Measurements from ENCODE around the gene CACNA2D4. TPM values are rescaled to one million over a fixed set of nuclear protein-coding genes. Genes with fewer than 3 reads are reported as not detected.

The CACNA2D4 gene
- total RNA-seq, 2 experiments from 2014 or later, result 5.5 to 7.2 TPM

GRCh38 chr12:1932264-1932777 lies 13.9 kb upstream of the CACNA2D4 start:
- CTCF ChIA-PET, result no interaction called here
- no peak for ATAC-seq
- H3K4me3 Mint-ChIP-seq, result no peak overlapping the region
- H3K4me1 Mint-ChIP-seq, result no peaks in the 10 kb centered on the region
- no peak overlapping the region for H3K27ac Mint-ChIP-seq
- H3K9me3 Mint-ChIP-seq (ENCODE audit: low read depth), result no peaks in the 10 kb centered on the region
- H3K36me3 Mint-ChIP-seq (ENCODE audit: low read depth), result no peaks in the 10 kb centered on the region
- no peaks in the 10 kb centered on the region for H3K27me3 Mint-ChIP-seq
- DNase-seq, result no peak
- POLR2A ChIA-PET, result no interaction called here
- intact Hi-C loops (cut with DNase I, micrococcal nuclease), result no loop called here

- ATAC-seq (no peak), DNase-seq (no peak)
- ChIA-PET CTCF (interaction anchor here (0.9 kb wide), 1 partner anchor 8 kb away, joined by 3 read pairs; no protein-coding TSS in a partner anchor), POLR2A (no interaction called here)
- Mint-ChIP-seq H3K27me3 (no peaks in the 10 kb centered on the region), H3K4me3 (no peak overlapping the region), H3K9me3 (ENCODE audit: low read depth) (no peaks in the 10 kb centered on the region), H3K4me1 (no peaks in the 10 kb centered on the region), H3K27ac (no peak overlapping the region), H3K36me3 (ENCODE audit: low read depth) (no peaks in the 10 kb centered on the region)
- intact Hi-C loops (cut with DNase I, micrococcal nuclease), result no loop called here
Measured at GRCh38 chr12:1931642-1932041, 13.2 kb upstream of the CACNA2D4 start.

- Mint-ChIP-seq H3K27ac (no peak overlapping the region), H3K4me1 (no peaks in the 10 kb centered on the region), H3K9me3 (ENCODE audit: low read depth) (no peaks in the 10 kb centered on the region), H3K27me3 (no peaks in the 10 kb centered on the region), H3K4me3 (no peak overlapping the region), H3K36me3 (ENCODE audit: low read depth) (no peaks in the 10 kb centered on the region)
- ATAC-seq (no peak), DNase-seq (no peak)
- intact Hi-C loops (cut with DNase I, micrococcal nuclease), result no loop called here
- ChIA-PET POLR2A (no interaction called here), CTCF (interaction anchor here (0.7 to 0.9 kb wide), 2 partner anchors 9 to 105 kb away, joined by 3 read pairs; no protein-coding TSS in a partner anchor)
Measured at GRCh38 chr12:1930803-1931597, 12.5 kb upstream of the CACNA2D4 start.

DNA sequence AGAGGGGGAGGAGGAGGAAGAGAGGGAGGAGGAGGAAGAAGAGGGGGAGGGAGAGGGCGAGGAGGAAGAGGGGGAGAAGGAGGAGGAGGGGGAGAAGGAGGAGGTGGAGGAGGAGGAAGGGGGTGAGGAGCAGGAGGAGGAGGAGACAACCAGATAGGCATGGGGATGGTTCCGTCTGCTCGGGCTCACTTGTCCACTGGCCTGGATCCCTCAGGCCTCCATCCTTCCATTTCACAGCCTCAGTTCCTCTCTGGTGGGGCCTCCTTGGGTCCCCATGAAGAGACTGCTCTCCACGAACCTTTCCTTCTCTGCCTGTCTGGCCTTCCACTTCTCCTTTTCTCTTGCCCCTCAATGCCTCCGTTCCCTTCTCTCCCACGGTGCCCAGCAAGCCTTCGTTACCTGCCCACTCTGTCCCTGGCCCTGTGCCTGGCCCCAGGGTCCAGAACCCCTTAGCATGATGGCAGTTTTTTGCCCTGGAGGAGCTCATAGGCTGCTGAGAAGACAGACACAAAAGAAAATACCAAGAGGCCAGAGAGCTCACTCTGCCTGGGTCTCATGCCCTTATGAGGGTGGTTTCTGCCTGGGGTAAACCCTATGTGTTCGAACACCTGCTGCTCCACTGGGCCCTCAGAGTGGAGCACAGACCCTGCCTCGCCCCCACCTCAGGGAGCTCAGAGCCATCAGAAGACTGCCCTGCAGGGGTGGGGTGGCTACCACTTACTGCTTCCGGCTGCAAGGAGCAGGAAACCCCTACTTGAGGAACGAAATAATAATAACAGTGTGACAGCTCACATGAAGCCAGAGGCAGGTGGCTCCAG lies 11.7 kb upstream of the CACNA2D4 start:
- DNase-seq (no peak), ATAC-seq (no peak)
- Mint-ChIP-seq H3K9me3 (ENCODE audit: low read depth) (no peaks in the 10 kb centered on the region), H3K27me3 (no peaks in the 10 kb centered on the region), H3K4me1 (peaks cover under 1% of the 10 kb centered on the region), H3K4me3 (no peak overlapping the region), H3K27ac (no peak overlapping the region), H3K36me3 (ENCODE audit: low read depth) (no peaks in the 10 kb centered on the region)
- POLR2A ChIA-PET, result no interaction called here
- intact Hi-C loops (cut with DNase I, micrococcal nuclease), result no loop called here
- CTCF ChIA-PET, result interaction anchor here (0.7 to 2.2 kb wide), 2 partner anchors 10 to 106 kb away, joined by 3 to 8 read pairs; no protein-coding TSS in a partner anchor

GRCh38 chr12:1929241-1929984 lies 11.0 kb upstream of the CACNA2D4 start:
- intact Hi-C loops (cut with DNase I, micrococcal nuclease), result no loop called here
- POLR2A ChIA-PET, result no interaction called here
- H3K27ac Mint-ChIP-seq, result no peak overlapping the region
- no peaks in the 10 kb centered on the region for H3K36me3 Mint-ChIP-seq (ENCODE audit: low read depth)
- CTCF ChIA-PET, result interaction anchor here (2.2 kb wide), 1 partner anchor 11 kb away, joined by 8 read pairs; no protein-coding TSS in a partner anchor
- H3K4me3 Mint-ChIP-seq, result no peak overlapping the region
- no peaks in the 10 kb centered on the region for H3K9me3 Mint-ChIP-seq (ENCODE audit: low read depth)
- peaks cover 8% of the 10 kb centered on the region for H3K4me1 Mint-ChIP-seq
- no peak for ATAC-seq
- no peak for DNase-seq
- H3K27me3 Mint-ChIP-seq, result no peaks in the 10 kb centered on the region

- no peaks in the 10 kb centered on the region for H3K36me3 Mint-ChIP-seq (ENCODE audit: low read depth)
- ATAC-seq (no peak), DNase-seq (no peak)
- ChIA-PET POLR2A (no interaction called here), CTCF (interaction anchor here (2.2 kb wide), 1 partner anchor 11 kb away, joined by 8 read pairs; no protein-coding TSS in a partner anchor)
- peaks cover 9% of the 10 kb centered on the region for H3K4me1 Mint-ChIP-seq
- no peaks in the 10 kb centered on the region for H3K9me3 Mint-ChIP-seq (ENCODE audit: low read depth)
- H3K4me3 Mint-ChIP-seq, result no peak overlapping the region
- intact Hi-C loops (cut with DNase I, micrococcal nuclease), result no loop called here
- no peaks in the 10 kb centered on the region for H3K27me3 Mint-ChIP-seq
- H3K27ac Mint-ChIP-seq, result no peak overlapping the region
Measured at GRCh38 chr12:1928439-1929121, 10.1 kb upstream of the CACNA2D4 start.

- DNase-seq, result no peak
- H3K36me3 Mint-ChIP-seq (ENCODE audit: low read depth), result no peaks in the 10 kb centered on the region
- H3K27ac Mint-ChIP-seq, result no peak overlapping the region
- H3K4me3 Mint-ChIP-seq, result no peak overlapping the region
- intact Hi-C loops (cut with DNase I, micrococcal nuclease), result no loop called here
- peaks cover 9% of the 10 kb centered on the region for H3K4me1 Mint-ChIP-seq
- no peak for ATAC-seq
- POLR2A ChIA-PET, result no interaction called here
- H3K27me3 Mint-ChIP-seq, result no peaks in the 10 kb centered on the region
- H3K9me3 Mint-ChIP-seq (ENCODE audit: low read depth), result no peaks in the 10 kb centered on the region
- CTCF ChIA-PET, result interaction anchor here (0.7 to 2.7 kb wide), 3 partner anchors 12 to 132 kb away, joined by 3 to 9 read pairs (median 8); no protein-coding TSS in a partner anchor
Measured at GRCh38 chr12:1927751-1928351, 9.4 kb upstream of the CACNA2D4 start.

DNA sequence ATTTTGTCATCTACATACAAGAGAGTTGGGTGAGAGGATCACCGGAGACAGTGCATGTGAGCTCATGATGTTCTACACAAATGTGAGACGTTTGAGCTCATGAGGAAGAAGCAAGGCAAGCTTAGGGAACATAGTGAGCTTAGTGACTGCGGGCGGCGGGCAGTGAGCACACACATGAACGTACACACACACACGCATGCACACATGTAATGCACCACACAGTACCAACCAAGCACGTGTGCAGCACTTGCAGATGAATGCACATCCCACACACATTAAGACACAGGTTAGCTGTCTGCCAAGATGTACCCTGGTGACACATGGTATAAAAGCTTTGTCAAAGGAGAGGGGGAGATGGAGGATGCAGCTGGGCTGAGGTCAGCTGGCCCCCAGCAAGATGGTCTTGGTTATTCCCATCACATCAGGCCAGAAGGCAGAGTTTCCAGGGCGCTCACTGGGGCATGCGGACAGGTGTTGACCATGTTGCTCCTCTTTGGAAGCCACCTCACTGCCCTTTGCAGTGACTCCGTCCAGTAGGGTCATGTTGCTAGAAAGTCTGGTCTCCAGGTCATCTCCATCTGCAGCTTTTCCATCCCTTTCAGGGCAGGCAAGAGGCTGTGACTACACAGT lies 8.7 kb upstream of the CACNA2D4 start:
- POLR2A ChIA-PET, result no interaction called here
- H3K27ac Mint-ChIP-seq, result no peak overlapping the region
- H3K27me3 Mint-ChIP-seq, result no peaks in the 10 kb centered on the region
- DNase-seq, result no peak
- no peaks in the 10 kb centered on the region for H3K9me3 Mint-ChIP-seq (ENCODE audit: low read depth)
- no peak for ATAC-seq
- peaks cover 9% of the 10 kb centered on the region for H3K4me1 Mint-ChIP-seq
- H3K4me3 Mint-ChIP-seq, result no peak overlapping the region
- intact Hi-C loops (cut with DNase I, micrococcal nuclease), result no loop called here
- CTCF ChIA-PET, result interaction anchor here (0.7 to 2.7 kb wide), 3 partner anchors 13 to 656 kb away, joined by 3 to 9 read pairs (median 3); no protein-coding TSS in a partner anchor
- H3K36me3 Mint-ChIP-seq (ENCODE audit: low read depth), result no peaks in the 10 kb centered on the region

GRCh38 chr12:1926251-1926657 lies 7.8 kb upstream of the CACNA2D4 start:
- intact Hi-C loops (cut with DNase I, micrococcal nuclease), result no loop called here
- no peak overlapping the region for H3K27ac Mint-ChIP-seq
- CTCF ChIA-PET, result interaction anchor here (2.7 kb wide), 1 partner anchor 14 kb away, joined by 9 read pairs; no protein-coding TSS in a partner anchor
- H3K4me1 Mint-ChIP-seq, result peaks cover 9% of the 10 kb centered on the region
- POLR2A ChIA-PET, result interaction anchor here (0.6 kb wide), 1 partner anchor 293 kb away, joined by 4 read pairs; no protein-coding TSS in a partner anchor
- no peaks in the 10 kb centered on the region for H3K27me3 Mint-ChIP-seq
- no peak overlapping the region for H3K4me3 Mint-ChIP-seq
- DNase-seq (no peak), ATAC-seq (no peak)
- H3K9me3 Mint-ChIP-seq (ENCODE audit: low read depth), result no peaks in the 10 kb centered on the region
- no peaks in the 10 kb centered on the region for H3K36me3 Mint-ChIP-seq (ENCODE audit: low read depth)

- CTCF ChIA-PET, result interaction anchor here (2.7 kb wide), 1 partner anchor 14 kb away, joined by 9 read pairs; no protein-coding TSS in a partner anchor
- no peaks in the 10 kb centered on the region for H3K27me3 Mint-ChIP-seq
- no peak overlapping the region for H3K4me3 Mint-ChIP-seq
- H3K27ac Mint-ChIP-seq, result no peak overlapping the region
- H3K9me3 Mint-ChIP-seq (ENCODE audit: low read depth), result no peaks in the 10 kb centered on the region
- intact Hi-C loops (cut with DNase I, micrococcal nuclease), result no loop called here
- DNase-seq (no peak), ATAC-seq (no peak)
- no peaks in the 10 kb centered on the region for H3K36me3 Mint-ChIP-seq (ENCODE audit: low read depth)
- POLR2A ChIA-PET, result interaction anchor here (0.6 kb wide), 1 partner anchor 292 kb away, joined by 4 read pairs; no protein-coding TSS in a partner anchor
- peaks cover 9% of the 10 kb centered on the region for H3K4me1 Mint-ChIP-seq
Measured at GRCh38 chr12:1925684-1926006, 7.2 kb upstream of the CACNA2D4 start.
